ENCODE data around the gene SERINC5.

The SERINC5 gene

DNA sequence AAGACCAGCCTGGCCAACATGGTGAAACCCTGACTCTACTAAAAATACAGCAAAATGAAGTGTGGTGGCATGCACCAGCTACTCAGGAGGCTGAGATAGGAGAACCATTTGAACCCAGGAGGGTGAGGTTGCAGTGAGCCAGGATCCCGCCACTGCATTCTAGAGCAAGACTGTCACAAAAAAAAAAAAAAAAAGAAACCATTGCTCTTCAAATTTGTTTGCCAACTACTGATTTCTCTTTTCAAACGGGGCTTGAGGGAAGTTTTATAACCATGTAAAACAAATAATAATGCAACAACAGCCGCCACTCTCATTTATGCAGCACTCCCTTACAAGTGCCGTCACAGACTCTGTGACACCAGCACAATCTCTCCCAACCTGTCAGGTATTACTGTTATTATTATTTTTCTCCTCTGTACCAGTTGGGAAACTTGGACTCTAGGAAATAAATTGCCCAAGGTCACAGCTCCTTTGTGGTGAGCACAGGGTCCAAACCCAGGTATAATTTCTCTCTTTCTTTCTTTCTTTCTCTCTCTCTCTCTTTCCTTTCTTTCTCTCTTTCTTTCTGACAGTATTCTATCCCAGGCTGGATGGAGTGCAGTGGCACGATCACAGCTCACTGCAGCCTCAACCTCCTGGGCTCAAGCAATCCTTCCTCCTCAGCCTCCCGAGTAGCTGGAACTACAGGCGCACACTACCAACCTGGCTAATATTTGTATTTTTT lies 25.4 kb downstream of the SERINC5 start:
- no peak for DNase-seq (ENCODE audit: low read depth)
- TF ChIP-seq, protein P1, sequence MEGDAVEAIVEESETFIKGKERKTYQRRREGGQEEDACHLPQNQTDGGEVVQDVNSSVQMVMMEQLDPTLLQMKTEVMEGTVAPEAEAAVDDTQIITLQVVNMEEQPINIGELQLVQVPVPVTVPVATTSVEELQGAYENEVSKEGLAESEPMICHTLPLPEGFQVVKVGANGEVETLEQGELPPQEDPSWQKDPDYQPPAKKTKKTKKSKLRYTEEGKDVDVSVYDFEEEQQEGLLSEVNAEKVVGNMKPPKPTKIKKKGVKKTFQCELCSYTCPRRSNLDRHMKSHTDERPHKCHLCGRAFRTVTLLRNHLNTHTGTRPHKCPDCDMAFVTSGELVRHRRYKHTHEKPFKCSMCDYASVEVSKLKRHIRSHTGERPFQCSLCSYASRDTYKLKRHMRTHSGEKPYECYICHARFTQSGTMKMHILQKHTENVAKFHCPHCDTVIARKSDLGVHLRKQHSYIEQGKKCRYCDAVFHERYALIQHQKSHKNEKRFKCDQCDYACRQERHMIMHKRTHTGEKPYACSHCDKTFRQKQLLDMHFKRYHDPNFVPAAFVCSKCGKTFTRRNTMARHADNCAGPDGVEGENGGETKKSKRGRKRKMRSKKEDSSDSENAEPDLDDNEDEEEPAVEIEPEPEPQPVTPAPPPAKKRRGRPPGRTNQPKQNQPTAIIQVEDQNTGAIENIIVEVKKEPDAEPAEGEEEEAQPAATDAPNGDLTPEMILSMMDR (conservative IDR thresholded peaks at IDR 0.05; ENCODE audit: control insufficient read depth, insufficient read depth, low read depth, low read length) = no peak

DNA sequence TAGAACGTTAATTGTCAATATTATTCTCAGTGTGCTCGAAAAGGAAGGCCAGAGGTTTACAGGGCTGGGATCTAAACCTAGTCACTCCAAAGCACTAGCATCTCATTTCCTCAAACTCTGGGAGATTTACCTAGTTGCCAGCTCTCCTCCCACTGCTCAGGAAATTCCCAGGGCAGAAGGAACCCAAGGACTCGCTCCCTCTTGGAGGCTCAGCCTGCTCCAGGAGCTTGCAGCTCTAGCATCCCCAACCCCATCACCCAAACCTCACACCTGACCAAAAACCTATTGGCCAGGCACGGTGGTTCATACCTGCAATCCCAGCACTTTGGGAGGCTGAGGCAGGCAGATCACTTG lies 26.0 kb downstream of the SERINC5 start:
- TF ChIP-seq, protein P1 (conservative IDR thresholded peaks at IDR 0.05; ENCODE audit: control insufficient read depth, insufficient read depth, low read depth, low read length) = no peak
- DNase-seq (ENCODE audit: low read depth) = no peak
- H3K4me3 ChIP-seq (ENCODE audit: control insufficient read depth, low read depth, low read length) = no peak overlapping the region

More for the DNA sequence above, 25.4 kb downstream of the SERINC5 start:
- no peak overlapping the region for H3K4me3 ChIP-seq (ENCODE audit: control insufficient read depth, low read depth, low read length)

DNA sequence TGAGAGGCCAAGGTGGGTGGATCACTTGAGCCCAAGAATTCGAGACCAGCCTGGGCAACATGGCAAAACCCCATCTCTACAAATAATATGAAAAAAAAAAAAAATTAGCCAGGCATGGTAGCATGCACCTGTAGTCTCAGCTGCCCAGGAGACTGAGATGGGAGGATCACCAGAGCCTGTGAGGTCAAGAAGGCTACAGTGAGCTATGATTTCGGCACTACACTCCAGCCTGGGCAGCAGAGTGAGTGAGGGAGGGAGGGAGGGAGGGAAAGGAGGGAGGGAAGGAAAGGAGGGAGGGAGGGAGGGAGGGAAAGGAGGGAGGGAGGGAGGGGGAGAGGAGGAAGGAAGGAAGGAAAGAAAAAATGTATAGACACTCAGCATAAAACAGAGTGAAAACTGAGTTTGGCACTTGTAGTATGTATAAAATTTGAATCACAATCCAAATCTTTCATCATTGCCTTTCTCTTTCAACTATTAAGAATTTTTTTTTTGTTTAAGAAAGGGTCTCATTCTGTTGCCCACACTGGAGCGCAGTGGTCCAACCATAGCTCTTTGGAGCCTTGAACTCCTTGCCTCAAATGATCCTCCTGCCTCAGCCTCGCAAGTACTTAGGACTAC lies 27.8 kb downstream of the SERINC5 start:
- DNase-seq (ENCODE audit: low read depth) = no peak
- H3K4me3 ChIP-seq (ENCODE audit: control insufficient read depth, low read depth, low read length) = no peak overlapping the region
- TF ChIP-seq, protein P1 (conservative IDR thresholded peaks at IDR 0.05; ENCODE audit: control insufficient read depth, insufficient read depth, low read depth, low read length) = no peak

DNA sequence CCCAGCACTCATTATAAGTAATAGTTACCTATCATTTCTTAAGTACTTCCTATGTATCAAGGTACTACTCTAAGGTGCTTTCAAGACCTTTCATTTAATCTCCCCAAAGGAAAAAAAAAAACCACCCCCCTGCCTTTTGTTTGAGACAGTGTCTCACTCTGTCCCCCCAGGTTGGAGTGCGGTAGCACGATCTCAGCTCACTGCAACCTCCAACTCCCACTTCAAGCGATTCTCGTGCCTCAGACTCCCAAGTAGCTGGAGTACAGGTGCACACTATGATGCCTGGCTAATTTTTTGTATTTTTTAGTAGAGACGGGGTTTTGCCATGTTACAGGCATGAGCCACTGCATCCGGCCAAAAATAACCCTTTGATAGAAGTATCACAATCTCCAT lies 29.9 kb downstream of the SERINC5 start:
- no peak overlapping the region for H3K4me3 ChIP-seq (ENCODE audit: control insufficient read depth, low read depth, low read length)
- DNase-seq (ENCODE audit: low read depth) = no peak
- TF ChIP-seq, protein P1 (conservative IDR thresholded peaks at IDR 0.05; ENCODE audit: control insufficient read depth, insufficient read depth, low read depth, low read length) = no peak

DNA sequence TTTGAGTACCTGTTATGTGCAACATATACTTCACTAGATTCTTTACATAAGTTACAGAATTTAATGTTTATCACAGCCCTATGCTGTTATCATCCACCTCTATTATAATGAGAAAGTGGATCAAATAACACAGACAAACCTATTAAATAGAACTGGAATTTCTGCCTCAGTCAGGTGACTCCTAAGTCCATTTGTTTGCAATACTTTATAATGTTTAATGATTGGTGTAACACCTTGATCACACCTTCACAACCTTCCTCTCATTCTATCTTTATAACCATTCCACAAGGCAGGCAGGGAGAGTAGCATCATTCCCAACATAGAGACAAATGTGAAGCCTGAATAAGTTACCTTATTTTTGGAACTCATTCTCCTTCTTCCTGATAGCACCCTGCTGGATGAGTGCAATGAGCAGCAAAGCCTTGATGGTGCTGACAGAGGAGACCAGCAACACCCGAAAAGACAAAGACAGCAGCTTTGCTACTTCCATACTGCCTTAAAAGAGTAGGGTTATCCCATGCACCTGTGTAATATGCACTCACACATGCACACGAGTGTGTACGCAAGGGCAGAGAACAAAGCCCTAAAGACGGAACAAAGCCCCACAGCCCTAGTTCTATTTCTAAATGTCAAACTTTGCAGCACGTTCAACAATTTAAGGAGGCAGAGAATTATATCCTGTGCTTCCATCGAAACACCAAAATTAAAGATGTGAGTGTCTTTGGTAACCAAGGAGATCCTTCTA lies 30.5 kb downstream of the SERINC5 start:
- H3K4me3 ChIP-seq (ENCODE audit: control insufficient read depth, low read depth, low read length) = no peak overlapping the region
- TF ChIP-seq, protein P1 (conservative IDR thresholded peaks at IDR 0.05; ENCODE audit: control insufficient read depth, insufficient read depth, low read depth, low read length) = no peak
- no peak for DNase-seq (ENCODE audit: low read depth)

DNA sequence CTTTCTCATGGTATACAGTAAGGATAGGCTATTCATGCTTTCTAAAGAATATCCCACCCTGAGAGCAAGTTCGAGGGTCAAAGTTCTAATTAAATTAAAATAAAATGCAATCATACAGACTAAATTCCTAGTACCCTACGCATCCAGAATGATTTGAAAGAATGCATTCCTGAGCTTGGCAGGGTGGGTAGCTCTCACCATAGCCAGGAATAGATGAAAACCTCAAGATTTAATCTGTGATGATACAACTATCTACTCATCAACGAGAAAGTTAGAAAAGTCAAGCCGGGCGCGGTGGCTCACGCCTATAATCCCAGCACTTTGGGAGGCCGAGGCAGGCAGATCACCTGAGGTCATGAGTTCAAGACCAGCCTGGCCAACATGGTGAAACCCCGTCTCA lies 32.3 kb downstream of the SERINC5 start:
- TF ChIP-seq, protein P1 (conservative IDR thresholded peaks at IDR 0.05; ENCODE audit: control insufficient read depth, insufficient read depth, low read depth, low read length) = no peak
- H3K4me3 ChIP-seq (ENCODE audit: control insufficient read depth, low read depth, low read length) = no peak overlapping the region
- DNase-seq (ENCODE audit: low read depth) = no peak
